GM18502 (cell line): ENCODE measurements around the gene TESPA1.
A peak's percentile ranks its signal among the peaks of the same experiment; 100 is the strongest.
"Not testable (repeated sequence)": the region's sequence is repeated elsewhere in the genome, so short reads cannot be mapped to it uniquely, and the experiment has no call there.

Experiments
- ATAC-seq: cut with Tn5 transposase; IDR thresholded peaks from one replicate; pipeline ENCODE4 v1.9.1; 2021; ENCODE audit warnings: mild to moderate bottlenecking; ENCODE audit not compliant: unreplicated experiment, poor library complexity

Gene TESPA1

DNA sequence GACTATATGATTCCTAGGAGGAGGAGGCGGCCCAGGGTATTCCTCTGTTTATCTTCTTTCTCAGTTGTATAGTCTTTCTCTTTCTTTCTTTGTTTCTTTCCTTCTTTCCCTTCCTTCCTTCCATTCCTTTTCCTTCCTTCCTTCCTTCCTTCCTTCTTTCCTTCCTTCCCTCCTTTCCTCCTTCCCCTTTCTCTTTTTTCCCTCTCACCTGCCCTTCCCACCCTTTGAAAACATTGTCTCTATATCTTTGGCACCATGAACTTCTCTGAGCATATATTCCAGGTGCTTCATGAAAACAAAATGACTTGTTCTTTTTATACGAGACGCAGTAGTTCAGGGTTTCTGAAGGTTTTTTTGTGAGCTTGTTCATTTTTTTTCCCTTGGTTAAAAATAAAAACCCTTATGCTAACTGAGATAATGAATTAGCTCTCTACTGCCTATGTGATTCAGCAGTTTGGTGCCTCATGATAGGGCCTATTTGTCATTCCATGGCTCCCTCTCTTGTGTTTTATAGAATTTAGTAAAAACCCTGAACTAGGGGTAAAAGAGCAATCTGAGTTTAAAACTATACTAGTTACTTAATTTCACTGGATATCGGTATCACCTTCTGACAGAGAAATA is 3.2 kb upstream of the TESPA1 start:
- ATAC-seq, result no peak

- ATAC-seq, result not testable (repeated sequence)
These were observed 2.2 kb upstream of the TESPA1 start for GRCh38 chr12:54986773-54987172.

GRCh38 chr12:54983536-54984101 is 943 bp downstream of the TESPA1 start:
- ATAC-seq, result no peak

DNA sequence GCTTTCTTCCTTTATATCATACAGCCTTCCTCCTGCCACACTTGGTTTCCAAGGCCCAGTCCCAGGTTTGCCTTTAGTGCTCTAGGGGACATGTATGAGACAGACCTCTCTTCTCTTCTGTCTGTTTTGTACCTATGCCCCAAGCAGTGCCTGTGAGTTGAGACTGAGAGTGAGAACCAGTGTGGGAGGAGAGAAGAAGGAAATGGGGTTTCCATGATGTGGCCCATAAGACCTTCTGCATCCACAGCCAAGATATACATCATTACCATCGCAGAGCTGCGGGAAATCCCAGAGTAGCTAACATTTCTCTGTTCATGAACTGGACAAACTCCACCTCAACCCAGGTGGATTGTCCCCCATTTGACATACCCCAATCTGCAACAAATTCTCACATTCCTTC is 2.8 kb downstream of the TESPA1 start:
- ATAC-seq, result no peak

- ATAC-seq, result no peak
These were observed 4.2 kb downstream of the TESPA1 start for GRCh38 chr12:54980341-54980740.

DNA sequence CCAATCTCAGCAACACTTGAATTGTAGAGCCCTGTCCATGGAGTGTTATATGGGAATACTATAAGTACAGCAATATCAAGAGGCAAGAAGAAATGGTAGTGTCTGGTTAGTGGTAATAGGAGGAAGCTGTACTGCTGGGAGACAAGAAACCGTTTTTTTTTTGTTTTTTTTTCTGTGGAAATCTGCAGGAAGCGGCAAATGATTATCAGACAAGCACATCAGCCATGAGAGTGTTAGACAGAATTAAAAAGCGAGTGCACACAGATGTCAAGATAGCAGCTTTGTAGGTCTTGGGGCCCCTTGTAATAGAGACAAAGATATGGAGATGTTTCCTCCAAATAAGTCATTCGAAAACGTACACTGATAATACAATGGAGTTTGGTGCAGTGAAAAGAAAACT is 6.7 kb downstream of the TESPA1 start:
- ATAC-seq, result no peak

- ATAC-seq, result no peak
These were observed 7.4 kb downstream of the TESPA1 start for GRCh38 chr12:54977155-54977554.

- no peak for ATAC-seq
These were observed 8.7 kb downstream of the TESPA1 start for GRCh38 chr12:54975875-54976274.

DNA sequence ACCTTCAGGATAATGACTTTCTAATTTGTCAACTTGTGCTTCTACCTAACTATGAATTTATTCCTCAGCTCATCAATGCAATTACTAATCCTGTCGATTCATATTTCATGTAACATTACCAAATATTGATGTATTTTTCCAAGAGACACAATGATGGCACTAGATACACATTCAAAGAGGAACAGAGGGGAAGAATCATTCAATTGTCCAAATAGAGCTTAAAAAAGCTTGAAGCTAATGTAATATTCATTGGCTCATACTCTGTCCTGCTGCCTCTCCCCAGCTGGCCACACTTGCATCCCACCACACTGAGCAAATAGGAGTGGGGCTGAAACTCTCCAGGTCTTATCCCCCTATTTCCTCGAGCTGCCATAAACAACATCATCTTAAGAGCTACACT is 9.3 kb downstream of the TESPA1 start:
- ATAC-seq, result no peak

DNA sequence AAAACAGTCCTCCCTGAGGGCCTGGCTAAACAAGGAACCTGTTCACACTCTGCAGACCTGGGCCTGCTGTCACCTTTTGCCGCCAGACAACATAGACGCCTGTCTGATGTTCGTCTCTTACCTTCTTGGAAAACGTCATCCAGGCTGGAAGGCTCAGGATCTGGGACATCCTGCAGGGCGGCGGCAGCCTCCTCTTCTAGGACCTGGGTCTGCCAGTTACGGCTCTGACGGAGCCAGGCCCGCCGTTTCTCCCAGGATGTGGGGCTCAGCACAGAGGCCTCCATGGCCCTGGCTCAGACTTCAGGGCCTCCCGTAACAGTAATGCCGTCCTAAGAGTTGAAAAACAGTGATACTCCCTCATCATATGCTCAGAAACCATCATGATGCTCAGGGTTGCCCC is 10.3 kb downstream of the TESPA1 start:
- no peak for ATAC-seq

DNA sequence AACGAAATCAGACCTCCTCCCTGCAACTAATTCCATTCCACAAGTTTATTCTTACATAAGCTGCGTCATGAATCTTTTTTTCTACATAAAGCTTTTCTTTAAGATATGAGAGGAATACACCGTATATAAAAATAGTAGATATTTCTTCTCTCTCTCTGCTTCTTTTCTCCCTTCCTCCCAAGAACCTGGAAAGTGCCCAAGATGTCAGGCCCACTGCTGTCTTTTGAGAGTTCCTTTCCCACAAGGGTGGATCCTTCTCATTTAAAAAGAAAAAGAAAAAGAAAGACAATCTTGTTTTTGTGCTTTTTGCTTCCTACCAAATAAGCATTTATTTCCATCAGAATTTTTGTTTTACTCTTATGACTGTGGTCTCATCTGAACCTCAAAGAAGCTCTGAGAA is 11.0 kb downstream of the TESPA1 start:
- no peak for ATAC-seq

GRCh38 chr12:54970741-54971140 is 13.8 kb downstream of the TESPA1 start:
- ATAC-seq, result no peak

DNA sequence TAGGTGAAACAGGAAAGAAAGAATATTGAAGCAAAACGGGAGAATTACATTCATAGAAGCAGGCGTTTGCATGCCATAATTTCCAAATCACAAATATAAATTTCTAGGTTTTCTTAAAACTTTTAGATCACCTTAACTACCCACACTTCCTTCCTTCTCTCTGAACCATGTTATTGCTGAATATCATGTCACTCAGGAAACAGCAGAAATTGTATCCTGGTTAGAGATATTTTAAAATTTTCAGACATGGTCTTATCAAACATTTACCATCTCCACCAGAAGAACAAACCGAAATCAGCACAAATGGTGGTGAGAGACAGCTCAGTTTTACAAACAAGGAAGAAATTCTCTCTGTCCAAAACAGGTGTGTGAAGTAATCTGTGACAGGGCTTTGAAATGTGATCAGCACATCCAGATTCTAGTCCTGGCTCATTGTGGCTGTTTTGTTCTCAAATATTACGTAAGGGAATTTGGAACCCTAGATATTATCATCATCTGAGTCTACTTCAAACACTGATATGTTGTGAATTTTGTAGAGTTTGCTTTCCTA is 16.3 kb downstream of the TESPA1 start:
- ATAC-seq, result no peak

GRCh38 chr12:54967461-54967860 is 17.1 kb downstream of the TESPA1 start:
- no peak for ATAC-seq

DNA sequence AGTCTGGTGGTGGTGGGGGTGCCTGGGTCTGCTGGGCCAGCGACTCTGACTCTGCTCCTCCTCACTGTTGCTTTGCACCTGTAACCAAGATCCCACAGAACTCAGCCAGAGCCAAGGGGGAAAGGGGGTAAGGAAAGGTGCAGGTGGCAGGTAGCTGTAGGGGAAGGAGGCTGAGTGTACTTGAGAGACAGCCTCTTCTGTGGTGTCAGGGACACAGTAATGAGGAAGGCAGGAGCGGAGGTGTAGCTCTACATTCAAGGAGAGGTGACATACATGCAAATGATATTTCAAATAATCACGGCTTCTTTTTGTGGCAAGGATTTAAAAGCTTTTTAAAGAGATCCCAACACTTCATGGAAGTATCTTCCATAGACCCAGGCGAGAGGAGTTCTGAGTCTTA is 23.4 kb downstream of the TESPA1 start:
- ATAC-seq, result no peak

- ATAC-seq, result peak; percentile 65
These were observed 25.1 kb downstream of the TESPA1 start for GRCh38 chr12:54959291-54960018.

DNA sequence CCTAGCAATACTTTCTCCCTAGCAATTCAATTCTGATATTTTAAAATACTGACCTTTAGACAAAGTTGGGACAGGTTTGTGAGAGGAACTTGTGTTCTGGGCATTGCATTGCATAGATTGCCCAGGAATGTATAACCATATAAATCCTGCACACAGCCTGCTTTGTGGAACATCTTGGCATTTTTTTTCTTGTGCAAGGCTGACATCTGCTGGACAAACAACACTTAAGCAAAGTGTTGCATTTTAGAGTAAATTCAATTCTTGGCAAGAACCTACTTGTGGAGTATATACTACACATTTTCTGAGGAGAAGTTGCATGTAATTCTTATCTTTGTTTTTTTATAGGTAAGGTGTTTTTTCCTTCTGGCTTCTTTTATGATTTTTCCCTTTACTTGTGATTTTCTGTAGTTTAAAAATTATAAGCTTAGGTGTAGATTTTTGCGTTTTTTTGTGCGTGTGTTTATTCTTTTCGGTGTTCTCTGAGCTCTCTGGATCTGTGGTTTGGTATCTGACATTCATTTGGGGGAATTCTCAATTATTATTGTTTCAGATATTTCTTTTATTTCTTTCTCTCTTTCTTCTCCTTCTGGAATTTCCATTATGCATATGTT is 26.4 kb downstream of the TESPA1 start:
- ATAC-seq, result no peak

DNA sequence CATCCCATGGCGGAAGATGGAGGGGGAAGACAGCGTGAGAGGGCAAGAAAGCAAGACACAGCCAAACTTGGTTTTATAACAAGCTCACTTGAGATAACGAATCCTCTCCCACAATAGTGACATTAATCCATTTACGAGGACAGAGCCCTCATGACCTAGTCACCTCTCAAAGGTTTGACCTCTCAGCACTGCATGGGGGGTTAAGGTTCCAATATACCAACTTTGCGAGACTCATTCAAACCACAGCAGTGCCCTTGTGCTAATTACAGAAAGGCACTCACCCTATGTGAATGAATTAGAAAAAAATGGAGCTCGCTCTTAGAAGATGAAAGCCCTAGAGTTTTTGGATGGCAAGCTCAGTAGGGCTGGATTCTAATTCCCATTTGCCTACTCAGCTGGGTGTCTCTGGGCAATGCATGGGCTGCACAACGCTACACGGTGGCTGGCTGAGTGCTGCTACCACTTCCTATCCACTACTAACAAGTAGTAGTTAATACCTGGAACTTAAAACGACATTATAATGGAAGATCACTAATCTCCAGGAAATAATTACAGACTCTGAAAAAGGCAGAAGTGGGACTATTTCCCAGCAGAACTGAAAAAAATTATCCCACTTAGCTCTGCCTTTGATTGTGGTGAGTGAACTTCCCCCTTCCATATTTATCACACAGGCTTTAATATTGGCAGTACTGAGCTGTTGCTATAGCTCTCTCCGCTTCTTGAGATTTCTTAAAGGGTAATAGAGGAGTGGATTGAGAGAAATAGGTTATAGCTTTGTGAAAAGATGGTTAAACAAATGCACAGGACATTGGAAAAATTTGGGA is 27.5 kb downstream of the TESPA1 start:
- ATAC-seq, result no peak

- no peak for ATAC-seq
These were observed 28.2 kb downstream of the TESPA1 start for GRCh38 chr12:54956322-54956721.

- ATAC-seq, result no peak
These were observed 29.8 kb downstream of the TESPA1 start for GRCh38 chr12:54954801-54955200.
